GM19468 (cell line): ENCODE measurements around the gene ENTPD1.
"Not testable (repeated sequence)": the region's sequence is repeated elsewhere in the genome, so short reads cannot be mapped to it uniquely, and the experiment has no call there.

ENCODE experiments used
- ATAC-seq: cut with Tn5 transposase; IDR thresholded peaks from one replicate; pipeline ENCODE4 v1.9.1; 2021; ENCODE audit warnings: mild to moderate bottlenecking, moderate library complexity, moderate number of reproducible peaks; ENCODE audit not compliant: unreplicated experiment; ENCODE audit errors: extremely low read depth

Gene ENTPD1

DNA sequence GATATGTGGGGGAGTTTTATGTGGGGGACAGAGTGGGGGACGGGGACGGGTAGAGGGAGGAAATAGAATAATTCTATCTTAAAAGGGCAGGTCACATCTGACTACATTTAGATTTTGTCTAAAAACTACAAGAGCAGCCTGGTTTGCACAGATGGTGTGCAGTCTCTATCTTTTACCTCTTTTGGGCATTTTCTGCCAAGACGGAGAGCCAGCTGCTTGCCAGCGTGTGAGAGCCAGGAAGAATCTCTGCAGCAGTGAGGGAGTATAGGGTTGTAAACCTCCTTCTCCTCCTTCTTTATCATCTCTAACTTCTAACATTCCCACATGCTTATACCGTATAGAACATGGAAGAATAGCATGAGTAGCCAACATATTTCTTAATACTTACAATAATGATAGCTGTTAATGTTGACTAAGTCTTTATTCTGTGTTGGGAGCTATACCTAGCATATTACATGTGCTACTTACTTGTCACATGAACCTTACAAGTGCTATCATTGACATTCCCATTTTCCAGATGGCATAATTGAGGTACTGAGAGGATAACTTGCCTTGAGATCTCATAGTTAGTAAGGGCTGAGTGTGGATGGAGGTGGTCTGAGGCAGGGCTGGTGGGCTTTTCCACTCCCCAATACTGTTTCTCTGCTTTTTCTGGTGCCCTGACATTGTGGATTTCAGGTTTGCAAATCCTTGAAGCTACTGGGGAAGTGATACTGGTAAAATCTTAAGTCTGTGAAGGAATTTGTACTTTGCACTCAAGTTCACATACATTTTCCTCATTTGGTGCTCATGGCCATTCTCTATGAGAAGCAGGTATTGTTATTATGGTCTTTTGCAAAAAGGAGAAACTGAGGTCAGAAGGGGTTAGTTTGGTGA is 1.1 kb downstream of the ENTPD1 start:
- ATAC-seq: no peak

DNA sequence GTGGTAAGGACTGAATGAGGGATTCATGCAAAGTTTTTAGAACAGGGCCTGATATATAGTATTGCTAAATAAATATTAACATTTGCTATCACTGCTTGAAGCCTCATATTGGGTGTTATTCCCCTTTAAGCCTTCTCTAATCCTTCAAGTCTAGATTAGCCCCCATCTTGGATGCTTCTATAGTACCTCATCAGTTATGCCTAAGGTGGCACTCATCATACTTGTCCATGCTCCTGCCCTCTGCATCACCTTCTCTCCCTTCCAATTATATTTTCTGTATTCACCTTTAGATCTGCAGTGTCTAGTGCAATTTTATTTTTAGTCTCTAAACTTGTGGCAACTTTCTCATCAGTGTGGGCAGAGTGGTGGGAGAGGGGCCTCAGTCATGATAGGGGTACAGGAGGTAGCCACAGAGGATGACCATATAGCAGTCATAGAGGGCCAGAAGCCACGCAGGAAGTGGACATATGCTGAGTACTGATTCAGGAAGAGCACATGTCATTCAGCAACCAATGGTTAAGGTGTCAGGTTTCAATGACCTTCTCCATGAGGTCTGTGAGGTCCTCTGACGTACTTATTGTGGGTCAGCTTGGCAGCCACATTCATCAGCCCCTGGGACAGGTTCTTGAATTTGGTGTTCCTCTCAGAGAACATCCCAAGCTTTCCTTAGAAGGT is 2.5 kb downstream of the ENTPD1 start:
- peak; percentile 64 for ATAC-seq

DNA sequence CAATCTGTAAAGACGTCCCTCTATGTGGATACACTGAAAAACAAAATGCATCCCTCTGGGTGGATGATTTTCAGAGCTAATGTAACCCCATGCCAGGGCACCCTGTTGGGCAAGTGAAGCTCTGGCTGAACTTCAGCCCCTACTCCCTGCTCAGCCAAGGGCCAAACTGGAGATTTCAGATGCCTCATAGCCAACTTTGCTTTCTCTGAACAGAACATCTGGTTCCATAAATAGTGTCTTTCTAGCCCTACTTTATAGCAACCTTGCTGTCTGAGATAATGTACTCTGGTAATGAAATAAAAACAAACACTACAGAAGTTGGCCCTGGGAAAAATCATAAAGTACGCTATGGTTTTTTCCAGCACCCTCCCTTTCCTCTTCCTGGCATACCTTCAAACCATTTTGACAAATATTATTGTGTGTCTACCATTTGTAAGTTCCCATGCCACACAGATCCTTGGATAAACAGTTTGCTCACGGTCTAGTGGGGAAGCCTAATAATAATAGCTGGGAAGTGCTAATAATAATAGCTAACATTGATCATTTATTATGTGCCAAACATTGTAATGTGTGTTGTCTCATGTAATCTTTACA is 3.4 kb downstream of the ENTPD1 start:
- ATAC-seq: no peak

DNA sequence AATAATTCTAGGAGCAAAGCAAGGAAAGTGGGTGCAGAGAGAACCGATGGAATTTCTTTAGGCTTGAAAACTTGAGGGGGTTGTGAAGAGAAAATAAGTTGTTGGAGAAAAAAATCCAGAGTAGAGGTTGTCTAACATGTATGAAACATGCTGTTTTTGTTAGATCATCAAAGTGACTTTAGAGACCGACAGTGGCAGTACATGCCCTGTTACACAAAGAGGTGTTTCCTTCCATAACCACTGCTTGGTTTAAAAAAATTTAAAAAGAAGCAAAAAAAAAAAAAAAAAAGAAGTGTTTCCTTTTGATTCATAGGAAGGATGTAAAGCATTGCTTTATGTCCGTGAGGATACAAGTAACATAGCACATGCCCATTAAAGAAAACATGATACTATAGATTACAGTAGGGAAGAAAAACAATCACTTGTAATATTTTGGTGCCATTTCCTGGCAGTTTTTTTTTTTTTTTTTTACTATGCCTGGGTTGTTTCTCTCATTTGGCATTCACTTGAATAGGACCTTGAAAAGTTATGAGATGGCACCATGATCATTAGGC is 6.1 kb downstream of the ENTPD1 start:
- ATAC-seq: no peak

DNA sequence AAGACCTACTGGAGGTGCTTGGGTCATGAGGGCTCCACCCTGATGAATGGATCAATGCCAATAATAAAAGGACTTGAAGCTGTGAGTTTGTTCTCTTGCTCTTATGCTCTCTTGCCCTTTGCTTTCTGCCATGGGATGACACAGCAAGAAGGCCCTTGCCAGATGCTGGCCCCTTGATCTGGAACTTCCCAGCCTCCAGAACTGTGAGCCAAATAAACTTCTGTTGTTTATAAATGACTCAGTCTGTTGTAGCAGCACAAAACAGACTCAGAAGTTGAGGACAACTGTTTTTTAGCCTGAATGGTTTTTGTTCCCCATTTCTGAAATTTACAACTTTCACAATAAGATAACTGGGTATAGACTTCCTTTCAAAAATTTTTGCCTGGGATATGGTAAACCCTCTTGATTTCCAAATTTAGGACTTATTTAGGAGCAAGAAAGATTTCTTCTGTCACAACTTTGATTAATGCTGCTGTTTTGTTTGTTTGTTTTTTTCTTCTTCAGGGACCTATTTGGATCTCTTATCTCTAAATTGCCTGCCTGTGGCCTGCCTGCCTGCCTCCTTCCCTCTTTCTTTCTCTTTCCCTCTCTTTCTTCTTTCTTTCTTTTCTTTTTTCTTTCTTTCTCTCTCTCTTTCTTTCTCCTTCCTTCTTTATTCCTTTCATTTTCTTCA is 12.1 kb downstream of the ENTPD1 start:
- ATAC-seq: peak; percentile 33

DNA sequence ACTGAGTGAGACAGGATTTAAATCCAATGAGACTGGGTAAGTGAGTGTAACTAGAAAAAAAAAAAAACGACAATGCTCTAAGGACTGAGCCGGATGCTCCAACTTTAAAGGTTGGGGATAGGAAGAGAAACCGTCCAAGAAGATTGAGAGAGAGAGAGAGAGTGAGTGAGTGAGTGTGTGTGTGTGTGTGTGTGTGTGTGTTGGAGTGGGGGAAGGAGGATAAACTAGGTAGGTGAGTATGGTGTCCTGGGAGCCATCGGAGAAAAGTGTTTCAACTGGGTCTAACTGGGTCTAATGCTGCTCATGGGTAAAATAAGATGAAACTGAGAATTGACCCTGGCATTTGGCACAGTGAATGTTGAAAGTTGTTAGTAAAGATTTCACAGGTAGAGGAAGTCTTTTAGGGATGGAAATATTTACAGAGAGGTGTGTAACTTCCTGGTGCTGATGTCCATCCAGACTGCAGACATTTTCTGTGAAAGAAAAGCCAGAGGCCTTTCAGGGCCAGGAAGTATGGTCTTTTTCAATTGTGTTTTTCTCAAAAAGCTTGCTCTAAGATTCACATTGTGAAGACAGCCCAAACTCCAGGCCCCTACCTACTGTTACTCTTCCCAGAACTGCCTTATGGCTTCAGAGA is 14.2 kb downstream of the ENTPD1 start:
- no peak for ATAC-seq

DNA sequence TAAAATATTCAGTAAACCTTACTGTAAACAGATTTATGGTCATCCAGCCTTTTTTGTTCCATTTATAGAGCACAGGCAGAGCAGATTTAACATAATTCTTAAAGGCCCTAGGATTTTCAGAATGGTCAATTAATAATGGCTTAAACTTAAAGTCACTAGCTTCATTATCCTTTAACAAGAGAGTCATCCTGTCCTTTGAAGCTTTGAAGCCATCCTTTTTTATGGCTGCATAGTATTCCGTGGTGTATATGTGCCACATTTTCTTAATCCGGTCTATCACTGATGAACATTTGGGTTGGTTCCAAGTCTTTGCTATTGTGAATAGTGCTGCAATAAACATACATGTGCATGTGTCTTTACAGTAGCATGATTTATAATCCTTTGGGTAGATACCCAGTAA is 17.5 kb downstream of the ENTPD1 start:
- ATAC-seq: not testable (repeated sequence)

DNA sequence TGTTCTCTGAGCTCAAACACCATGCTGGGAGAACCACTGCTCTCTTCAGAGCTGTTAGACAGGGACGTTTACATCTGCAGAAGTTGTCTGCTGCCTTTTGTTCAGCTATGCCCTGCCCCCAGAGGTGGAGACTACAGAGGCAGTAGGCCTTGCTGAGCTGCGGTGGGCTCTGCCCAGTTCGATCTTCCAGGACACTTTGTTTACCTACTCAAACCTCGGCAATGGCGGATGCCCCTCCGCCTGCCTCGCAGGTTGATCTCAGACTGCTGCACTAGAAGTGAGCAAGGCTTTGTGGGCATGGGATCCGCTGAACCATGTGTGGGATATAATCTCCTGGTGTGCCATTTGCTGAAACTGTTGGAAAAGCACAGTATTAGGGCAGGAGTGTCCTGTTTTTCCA is 21.7 kb downstream of the ENTPD1 start:
- ATAC-seq: not testable (repeated sequence)

DNA sequence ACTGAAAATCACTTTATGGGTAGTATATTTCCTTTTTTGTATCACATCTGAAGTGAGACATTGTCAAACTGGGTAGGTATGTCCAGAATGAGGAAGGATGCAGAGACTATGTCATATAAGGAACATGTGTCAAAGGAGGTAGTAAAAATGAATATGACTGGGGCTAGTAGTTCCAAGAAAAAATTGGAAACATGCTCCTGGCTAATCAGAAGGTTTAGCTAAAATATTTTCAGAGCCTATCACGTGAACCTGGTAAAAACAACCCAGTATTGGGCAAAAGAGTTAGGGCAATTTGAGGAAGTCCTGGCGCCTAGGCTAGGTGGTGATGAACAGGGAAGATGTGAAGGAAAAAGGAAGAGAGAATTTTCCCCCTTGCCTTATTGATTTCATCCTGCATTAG is 26.4 kb downstream of the ENTPD1 start:
- ATAC-seq: no peak

DNA sequence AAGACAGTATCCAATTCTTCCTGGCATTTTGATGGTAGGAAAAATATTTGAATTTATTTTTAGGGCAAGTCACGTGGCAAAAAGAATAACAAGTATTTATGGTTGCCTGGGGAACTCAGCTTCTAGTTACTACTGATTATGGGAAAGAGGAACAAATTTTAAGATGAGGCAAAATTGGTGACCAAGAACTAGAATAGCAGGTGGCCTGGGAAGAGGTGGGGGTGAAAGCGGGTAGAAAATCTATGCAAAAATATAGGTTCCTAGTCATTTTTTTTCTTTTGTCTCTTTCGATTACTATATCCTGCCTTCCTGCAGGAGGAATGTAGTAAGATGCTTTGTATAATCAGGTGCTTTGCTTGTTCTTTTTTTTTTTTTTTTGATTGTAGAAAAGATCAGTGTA is 27.8 kb downstream of the ENTPD1 start:
- peak; percentile 53 for ATAC-seq

DNA sequence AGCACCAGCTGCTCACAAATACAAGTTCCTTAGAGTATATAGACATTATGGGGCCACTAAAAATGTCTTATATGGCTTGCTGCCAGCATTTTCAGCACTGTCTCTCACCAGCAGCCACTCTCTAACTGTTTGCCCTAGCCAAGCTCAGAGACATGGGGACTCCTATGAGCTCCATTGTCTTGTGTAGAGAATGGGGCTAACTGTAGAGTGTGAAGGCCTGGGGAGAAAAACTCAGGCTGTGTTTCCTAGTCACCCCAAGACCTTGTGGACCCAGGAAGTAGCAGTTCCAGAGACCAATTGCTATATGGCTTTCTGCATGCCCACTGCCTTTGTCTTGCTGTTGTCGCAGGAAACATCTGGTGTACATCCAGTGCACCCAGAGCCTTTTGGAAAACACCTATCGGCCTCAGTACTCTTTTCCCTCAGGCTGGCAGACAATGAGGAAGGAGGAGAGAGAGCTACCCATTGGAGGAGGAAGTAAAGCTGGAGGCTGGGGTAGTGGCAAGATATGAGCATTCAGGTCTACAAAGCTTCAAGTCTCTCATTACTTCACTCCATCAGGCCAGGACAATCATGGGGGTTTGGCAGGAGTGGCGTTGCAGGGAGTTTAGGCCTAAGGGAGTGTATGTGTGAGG is 28.4 kb downstream of the ENTPD1 start:
- no peak for ATAC-seq

DNA sequence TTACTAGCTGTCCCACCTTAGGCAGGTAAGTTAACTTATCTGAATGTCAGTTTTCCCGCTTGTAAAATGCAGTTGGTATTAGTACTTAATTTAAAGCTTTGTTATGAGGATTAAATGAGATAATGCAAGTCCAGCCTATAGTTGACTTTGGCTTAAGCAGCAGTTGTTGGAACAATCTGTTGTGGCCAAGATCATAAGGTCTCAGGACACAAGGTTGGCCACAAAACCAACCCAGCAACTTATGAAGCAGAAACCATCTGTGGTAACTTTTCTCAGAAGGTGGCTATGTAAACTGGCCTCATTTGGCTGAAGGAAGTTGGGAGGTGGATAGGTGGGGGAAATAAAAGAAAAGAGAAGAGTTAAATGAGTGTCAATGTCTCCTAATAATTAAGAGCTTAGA is 29.4 kb downstream of the ENTPD1 start:
- no peak for ATAC-seq

DNA sequence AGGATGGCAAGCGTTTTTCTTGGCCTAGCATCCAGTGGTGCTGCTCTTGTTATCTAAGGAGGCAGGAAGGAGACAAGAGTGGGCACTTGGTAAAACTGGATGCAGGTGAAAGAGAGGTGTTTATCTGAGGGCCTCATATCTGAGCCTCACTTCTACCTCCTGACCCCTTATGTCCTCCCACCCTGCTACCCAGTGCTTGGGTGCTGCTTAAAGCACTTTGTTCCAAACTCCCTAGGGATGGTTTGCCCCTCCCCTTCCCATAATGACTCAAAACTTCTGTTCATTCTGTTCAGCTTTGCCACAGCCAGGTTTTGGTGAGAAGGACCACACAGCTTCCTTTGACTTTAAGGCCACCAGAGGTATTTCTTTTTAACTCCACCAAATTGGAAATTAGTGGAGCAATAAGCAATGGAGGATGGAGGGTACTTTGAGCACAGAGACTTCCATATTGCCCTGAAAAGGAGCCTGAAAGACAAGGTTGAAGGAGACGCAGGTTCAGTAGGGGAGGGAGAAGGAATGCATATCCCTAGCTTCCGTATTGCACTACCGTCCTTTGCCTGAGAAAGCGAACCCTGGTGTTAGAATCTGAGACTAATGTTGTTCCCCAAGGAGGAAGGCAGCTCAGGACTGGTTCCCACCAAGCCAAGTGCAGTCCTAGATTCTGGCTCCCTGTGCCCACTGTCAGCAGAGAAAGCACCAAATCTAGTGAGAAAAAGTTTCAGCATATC is 30.1 kb downstream of the ENTPD1 start:
- no peak for ATAC-seq

DNA sequence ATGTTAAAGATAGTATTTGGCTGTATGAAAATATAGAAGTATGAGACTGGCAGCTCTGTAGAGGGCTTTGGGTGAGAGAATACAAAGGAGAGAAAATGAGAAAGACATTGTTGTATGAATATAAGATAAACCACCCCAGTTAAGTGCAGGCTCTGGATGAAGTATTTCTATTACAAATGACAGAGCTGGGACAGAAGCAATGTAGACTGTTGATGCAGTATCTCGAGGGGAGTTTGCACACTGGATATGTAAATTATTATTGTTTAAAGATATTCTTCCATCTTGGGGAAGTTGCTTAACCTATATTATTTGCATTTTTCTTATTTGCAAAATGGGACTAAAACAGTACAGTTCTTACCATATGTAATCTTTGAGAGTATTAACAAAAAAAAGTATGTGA is 31.5 kb downstream of the ENTPD1 start:
- ATAC-seq: no peak

DNA sequence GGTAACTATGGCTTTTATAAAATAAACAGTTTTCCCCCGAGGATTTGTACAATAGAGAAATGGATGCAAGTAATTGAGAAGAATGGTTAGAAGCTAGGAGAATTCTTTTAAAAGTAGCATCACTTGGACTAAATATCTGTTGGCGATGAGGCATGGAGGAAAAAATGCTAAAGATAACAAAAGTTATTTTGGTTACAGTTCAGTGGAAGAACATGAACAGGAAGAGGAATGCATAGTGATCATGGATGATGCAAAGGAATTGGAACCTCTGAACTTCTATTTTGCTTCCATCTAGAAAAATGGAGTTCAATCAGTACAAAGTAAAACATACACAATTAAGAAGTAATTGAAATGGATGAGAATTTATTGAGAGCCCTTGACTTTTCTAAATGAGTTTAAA is 32.9 kb downstream of the ENTPD1 start:
- no peak for ATAC-seq

DNA sequence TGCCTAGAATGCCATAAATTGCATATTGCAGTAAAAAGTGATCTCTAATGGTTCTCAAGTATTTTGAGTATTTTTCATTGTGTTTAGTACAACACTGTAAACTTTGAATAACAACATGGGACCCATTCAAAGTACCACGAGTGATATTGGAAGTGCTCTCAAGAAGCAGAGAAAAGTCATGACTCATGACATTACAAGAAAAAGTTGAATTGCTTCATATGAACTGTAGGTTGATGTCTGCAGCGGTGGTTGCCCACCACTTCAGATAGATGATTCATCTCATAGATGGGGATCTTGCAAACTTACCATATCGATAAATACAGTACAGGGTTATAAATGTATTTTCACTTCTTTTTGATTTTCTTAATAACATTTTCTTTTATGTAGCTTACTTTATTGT is 33.9 kb downstream of the ENTPD1 start:
- no peak for ATAC-seq

DNA sequence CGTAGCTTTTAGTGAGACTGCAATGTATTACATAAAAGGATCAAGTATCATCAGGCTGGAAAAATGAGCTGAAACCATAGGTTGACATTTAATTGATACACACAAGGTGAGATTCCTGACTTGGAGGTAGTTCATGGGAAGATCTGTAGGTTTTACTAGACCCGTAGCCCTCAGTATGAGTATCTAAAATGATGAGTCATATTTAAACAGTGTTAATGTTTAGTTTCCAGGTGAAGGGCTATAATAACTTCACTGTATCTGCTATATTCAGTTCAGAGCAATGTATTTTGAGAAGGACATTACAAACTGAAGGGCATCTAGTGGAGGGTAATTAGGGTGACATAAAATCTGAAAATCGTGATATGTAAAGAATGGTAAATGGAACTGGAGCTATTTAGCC is 35.0 kb downstream of the ENTPD1 start:
- no peak for ATAC-seq

DNA sequence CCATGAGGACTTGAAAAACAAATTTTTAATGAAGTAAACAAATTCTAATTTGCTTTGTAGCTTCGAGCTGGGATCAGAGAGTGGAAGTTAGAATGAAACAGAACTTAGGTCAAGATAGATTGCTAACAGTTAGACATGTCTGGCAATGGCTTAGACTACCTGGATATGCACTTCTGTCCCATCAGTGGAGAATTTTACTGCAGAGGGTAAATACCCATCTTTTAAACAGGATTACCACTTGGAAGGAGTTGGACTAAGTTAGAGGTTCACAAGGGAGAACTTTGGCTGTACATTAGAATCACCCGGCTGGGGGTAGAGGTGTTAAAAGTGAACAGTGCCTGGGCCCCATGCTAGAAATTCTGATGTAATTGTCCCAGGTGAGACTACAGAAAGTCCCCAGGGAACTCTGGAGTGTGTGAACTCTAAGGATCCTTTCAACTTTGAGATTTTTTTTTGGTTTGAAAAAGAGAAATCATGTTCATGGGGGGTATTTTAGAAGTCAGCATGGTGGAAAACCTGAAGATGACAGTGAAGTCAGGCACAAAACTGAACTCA is 35.5 kb downstream of the ENTPD1 start:
- ATAC-seq: no peak
